HepG2 (cell line): ENCODE data around the gene FOXRED2. TPM values are rescaled to one million over a fixed set of nuclear protein-coding genes. Genes with fewer than 3 reads are reported as not detected.

ENCODE experiments used
- ASH2L ChIP-seq: fragments of 300-600, 200-600 bp; sonication (generic); IDR thresholded peaks from 2 replicates; pipeline ENCODE4 v1.7.0; 2017; ENCODE audit warnings: low read depth, mild to moderate bottlenecking, moderate library complexity, mixed read lengths, low read length; ENCODE audit not compliant: insufficient read length
- BCL6 ChIP-seq: IDR thresholded peaks from 2 replicates; pipeline ENCODE4 v1.6.1; 2016; ENCODE audit warnings: missing genetic modification reagents, missing compliant biosample characterization
- BHLHE40 ChIP-seq: IDR thresholded peaks from 2 replicates; pipeline ENCODE4 v1.6.1; 2011; ENCODE audit warnings: low read length, improper control_type of control experiment
- E2F1 ChIP-seq: sonication (generic); formaldehyde crosslinking; IDR thresholded peaks from 2 replicates; pipeline ENCODE4 v1.5.0; 2020; ENCODE audit warnings: missing genetic modification reagents
- GTF2F1 ChIP-seq: fragments of 150-350 bp; IDR thresholded peaks from 2 replicates; pipeline ENCODE4 v1.6.1; 2014; ENCODE audit warnings: low read length
- MAF1 ChIP-seq: sonication (generic); formaldehyde crosslinking; IDR thresholded peaks from 2 replicates; pipeline ENCODE4 v1.5.0; 2020; ENCODE audit warnings: missing genetic modification reagents, borderline replicate concordance
- MAFG ChIP-seq: sonication (generic); formaldehyde crosslinking; IDR thresholded peaks from 2 replicates; pipeline ENCODE4 v1.5.1; 2020; ENCODE audit warnings: mild to moderate bottlenecking, missing genetic modification reagents
- MIXL1 ChIP-seq: IDR thresholded peaks from 2 replicates; pipeline ENCODE4 v1.6.1; 2016
- MTF1 ChIP-seq: sonication (generic); formaldehyde crosslinking; IDR thresholded peaks from 2 replicates; pipeline ENCODE4 v1.5.0; 2020; ENCODE audit warnings: missing genetic modification reagents
- MTF2 ChIP-seq: sonication (generic); formaldehyde crosslinking; IDR thresholded peaks from 2 replicates; pipeline ENCODE4 v1.5.0; 2020; ENCODE audit warnings: missing genetic modification reagents, borderline replicate concordance
- NFATC3 ChIP-seq: sonication (generic); formaldehyde crosslinking; IDR thresholded peaks from 2 replicates; pipeline ENCODE4 v1.5.1; 2020; ENCODE audit warnings: mild to moderate bottlenecking, missing genetic modification reagents
- NFIB ChIP-seq: sonication (generic); formaldehyde crosslinking; IDR thresholded peaks from 2 replicates; pipeline ENCODE4 v1.9.0; 2021; ENCODE audit warnings: missing genetic modification reagents, mild to moderate bottlenecking, borderline replicate concordance
- NFIC ChIP-seq: IDR thresholded peaks from 2 replicates; pipeline ENCODE4 v1.6.1; 2012; ENCODE audit warnings: mild to moderate bottlenecking, low read length, inconsistent platforms
- NKX3-1 ChIP-seq: sonication (generic); formaldehyde crosslinking; IDR thresholded peaks from 2 replicates; pipeline ENCODE4 v1.5.0; 2020; ENCODE audit warnings: missing genetic modification reagents
- NR2F2 ChIP-seq: IDR thresholded peaks from 2 replicates; pipeline ENCODE4 v1.6.1; 2012; ENCODE audit warnings: low read depth, inconsistent platforms, borderline replicate concordance
- POLR2AphosphoS2 ChIP-seq: IDR thresholded peaks from 2 replicates; pipeline ENCODE4 v1.6.1; 2011; ENCODE audit warnings: low read depth, low read length, improper control_type of control experiment
- REPIN1 ChIP-seq: sonication (generic); formaldehyde crosslinking; IDR thresholded peaks from 2 replicates; pipeline ENCODE4 v1.8.0; 2022; ENCODE audit warnings: missing genetic modification reagents, low read depth, mild to moderate bottlenecking, borderline replicate concordance
- RFXAP ChIP-seq: sonication (generic); formaldehyde crosslinking; IDR thresholded peaks from 2 replicates; pipeline ENCODE4 v1.4.0; 2020; ENCODE audit warnings: missing genetic modification reagents, borderline replicate concordance
- SCMH1 ChIP-seq: sonication (generic); formaldehyde crosslinking; IDR thresholded peaks from 2 replicates; pipeline ENCODE4 v1.9.0; 2021; ENCODE audit warnings: missing genetic modification reagents, mild to moderate bottlenecking, borderline replicate concordance
- SMAD9 ChIP-seq: sonication (generic); formaldehyde crosslinking; IDR thresholded peaks from 2 replicates; pipeline ENCODE4 v1.5.1; 2020; ENCODE audit warnings: mild to moderate bottlenecking, missing genetic modification reagents
- U2AF1 ChIP-seq: fragments of 200-400 bp; formaldehyde crosslinking; optimal IDR thresholded peaks from 2 replicates; pipeline ENCODE3; 2017; ENCODE audit warnings: mild to moderate bottlenecking, low read depth, low read length
- U2AF2 ChIP-seq: fragments of 200-400 bp; formaldehyde crosslinking; IDR thresholded peaks from 2 replicates; pipeline ENCODE4 v1.6.1; 2017; ENCODE audit warnings: low read depth, mild to moderate bottlenecking, low read length
- YEATS4 ChIP-seq: sonication (generic); formaldehyde crosslinking; IDR thresholded peaks from 2 replicates; pipeline ENCODE4 v1.4.0; 2020; ENCODE audit warnings: missing genetic modification reagents, borderline replicate concordance
- ZFY ChIP-seq: sonication (generic); formaldehyde crosslinking; IDR thresholded peaks from 2 replicates; pipeline ENCODE4 v1.4.0; 2020; ENCODE audit warnings: missing genetic modification reagents
- ZKSCAN8 ChIP-seq: IDR thresholded peaks from 2 replicates; pipeline ENCODE4 v1.6.1; 2016; ENCODE audit warnings: borderline replicate concordance, missing genetic modification reagents, missing compliant biosample characterization
- ZNF17 ChIP-seq: sonication (generic); formaldehyde crosslinking; IDR thresholded peaks from 2 replicates; pipeline ENCODE4 v1.5.0; 2020; ENCODE audit warnings: mild to moderate bottlenecking, missing genetic modification reagents
- ZNF256 ChIP-seq: sonication (generic); formaldehyde crosslinking; conservative IDR thresholded peaks from 2 replicates; pipeline ENCODE4 v1.4.0; 2020; ENCODE audit warnings: missing genetic modification reagents
- ZNF263 ChIP-seq: sonication (generic); formaldehyde crosslinking; IDR thresholded peaks from 2 replicates; pipeline ENCODE4 v1.4.0; 2020; ENCODE audit warnings: missing genetic modification reagents
- ZNF331 ChIP-seq: sonication (generic); formaldehyde crosslinking; IDR thresholded peaks from 2 replicates; pipeline ENCODE4 v1.4.0; 2020; ENCODE audit warnings: missing genetic modification reagents
- ZNF550 ChIP-seq: sonication (generic); formaldehyde crosslinking; IDR thresholded peaks from 2 replicates; pipeline ENCODE4 v1.4.0; 2020; ENCODE audit warnings: mild to moderate bottlenecking, missing genetic modification reagents, borderline replicate concordance
- ZNF772 ChIP-seq: sonication (generic); formaldehyde crosslinking; IDR thresholded peaks from 2 replicates; pipeline ENCODE4 v1.5.0; 2020; ENCODE audit warnings: mild to moderate bottlenecking, missing genetic modification reagents
- ZNF775 ChIP-seq: sonication (generic); formaldehyde crosslinking; IDR thresholded peaks from 2 replicates; pipeline ENCODE4 v1.4.0; 2020; ENCODE audit warnings: missing genetic modification reagents, mild to moderate bottlenecking, moderate library complexity, borderline replicate concordance
- polyA plus RNA-seq, 8 experiments: library from polyadenylated mRNA; depleted of rRNA in 3 of 8; stranded (reverse) in 7 of 8; unstranded in 1 of 8; fragments of >200 nt; fragmentation: Illumina TruSeq in 4 of 8; extraction: Trizol in 4 of 8; gene quantifications; 2 replicates each; pipeline versions ENCODE4 v1.2.1 to v1.2.3, GENCODE V29; 2011 to 2016; ENCODE audit warnings: low read depth in 4 of 8, missing spikeins in 1 of 8, mixed read lengths in 1 of 8; ENCODE audit not compliant: insufficient read depth in 1 of 8
- total RNA-seq, 5 experiments: library from RNA; depleted of rRNA; stranded (reverse); fragments of >200 nt; fragmentation: Illumina TruSeq; extraction: Trizol; gene quantifications; 2 replicates each; pipeline ENCODE4 v1.2.3, GENCODE V29; 2016; ENCODE audit warnings: low read depth in 1 of 5
- TF ChIP-seq, protein P1 (sequence below): sonication (generic); formaldehyde crosslinking; IDR thresholded peaks from 2 replicates; pipeline ENCODE4 v1.4.0; 2020; ENCODE audit warnings: mild to moderate bottlenecking, missing genetic modification reagents

The FOXRED2 gene
- total and polyA plus RNA-seq, 2 of the 13 experiments (the other 11 are each of a cell fraction or from before 2014, with no cell fraction given), result 9.3 to 28.1 TPM

- TF ChIP-seq, protein P1, sequence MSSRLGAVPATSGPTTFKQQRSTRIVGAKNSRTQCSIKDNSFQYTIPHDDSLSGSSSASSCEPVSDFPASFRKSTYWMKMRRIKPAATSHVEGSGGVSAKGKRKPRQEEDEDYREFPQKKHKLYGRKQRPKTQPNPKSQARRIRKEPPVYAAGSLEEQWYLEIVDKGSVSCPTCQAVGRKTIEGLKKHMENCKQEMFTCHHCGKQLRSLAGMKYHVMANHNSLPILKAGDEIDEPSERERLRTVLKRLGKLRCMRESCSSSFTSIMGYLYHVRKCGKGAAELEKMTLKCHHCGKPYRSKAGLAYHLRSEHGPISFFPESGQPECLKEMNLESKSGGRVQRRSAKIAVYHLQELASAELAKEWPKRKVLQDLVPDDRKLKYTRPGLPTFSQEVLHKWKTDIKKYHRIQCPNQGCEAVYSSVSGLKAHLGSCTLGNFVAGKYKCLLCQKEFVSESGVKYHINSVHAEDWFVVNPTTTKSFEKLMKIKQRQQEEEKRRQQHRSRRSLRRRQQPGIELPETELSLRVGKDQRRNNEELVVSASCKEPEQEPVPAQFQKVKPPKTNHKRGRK (CRISPR knock-in tag), result no peak
- TF ChIP-seq MAFG (CRISPR knock-in tag), result no peak
- no peak for TF ChIP-seq SCMH1
- TF ChIP-seq NFATC3, result no peak
- TF ChIP-seq YEATS4 (CRISPR knock-in tag), result 0 out of 2 replicates have a peak, but pooled peaks have one; percentile 40
- TF ChIP-seq NR2F2, result no peak
- no peak for TF ChIP-seq MTF2 (CRISPR knock-in tag)
- TF ChIP-seq BCL6, result peak; percentile 28; the same call in 1 of the 2 replicates
- TF ChIP-seq ZNF256 (CRISPR knock-in tag), result no peak
- TF ChIP-seq ZNF17 (CRISPR knock-in tag), result no peak
- TF ChIP-seq BHLHE40, result no peak
- TF ChIP-seq ZNF331 (CRISPR knock-in tag), result peak; percentile 62; the same call in 1 of the 2 replicates
- TF ChIP-seq ZNF263 (CRISPR knock-in tag), result 0 out of 2 replicates have a peak, but pooled peaks have one; percentile 22
- TF ChIP-seq MAF1 (CRISPR knock-in tag), result no peak
- 0 out of 2 replicates have a peak, but pooled peaks have one; percentile 41 for TF ChIP-seq ZNF772 (CRISPR knock-in tag)
- TF ChIP-seq REPIN1, result peak; percentile 19; the same call in 1 of the 2 replicates
- TF ChIP-seq GTF2F1, result no peak
- TF ChIP-seq SMAD9 (CRISPR knock-in tag), result no peak
- TF ChIP-seq U2AF1, result no peak
- TF ChIP-seq ZKSCAN8, result no peak
- TF ChIP-seq MTF1 (CRISPR knock-in tag), result no peak
- TF ChIP-seq POLR2AphosphoS2, result 0 out of 2 replicates have a peak, but pooled peaks have one; percentile 58
- TF ChIP-seq NFIB (CRISPR knock-in tag), result no peak
- 0 out of 2 replicates have a peak, but pooled peaks have one; percentile 40 for TF ChIP-seq MIXL1 (CRISPR knock-in tag)
- no peak for TF ChIP-seq ZNF775 (CRISPR knock-in tag)
- TF ChIP-seq E2F1 (CRISPR knock-in tag), result no peak
- no peak for TF ChIP-seq ZNF550
- TF ChIP-seq NKX3-1 (CRISPR knock-in tag), result no peak
- peak; percentile 48; the same call in 1 of the 2 replicates for TF ChIP-seq ZFY (CRISPR knock-in tag)
- TF ChIP-seq ASH2L, result no peak
- no peak for TF ChIP-seq NFIC
- TF ChIP-seq U2AF2, result no peak
- no peak for TF ChIP-seq RFXAP (CRISPR knock-in tag)
Measured at GRCh38 chr22:36445158-36445668, 61.6 kb downstream of the FOXRED2 start (continued).
